GM12878 (cell line): ENCODE measurements around the gene SPINK13.

ENCODE experiments used
- ATF3 ChIP-seq: IDR thresholded peaks from 2 replicates; pipeline ENCODE4 v1.6.1; 2011; ENCODE audit warnings: low read depth, mild to moderate bottlenecking, low read length, moderate library complexity, borderline replicate concordance; ENCODE audit errors: extremely low read depth
- CREM ChIP-seq: IDR thresholded peaks from 2 replicates; pipeline ENCODE4 v1.6.1; 2014; ENCODE audit warnings: antibody characterized with exemption, low read depth
- CTCF ChIP-seq, 3 experiments: IDR thresholded peaks in 2 of 3; conservative IDR thresholded peaks in 1 of 3; 2 replicates each; pipeline ENCODE4 v1.5.1; 2011; ENCODE audit warnings: low read depth in 3 of 3, low read length in 3 of 3, mild to moderate bottlenecking in 3 of 3, control low read depth in 2 of 3, moderate library complexity in 2 of 3, inconsistent platforms in 1 of 3, mixed read lengths in 1 of 3; ENCODE audit not compliant: control insufficient read depth in 2 of 3, insufficient read depth in 1 of 3; ENCODE audit errors: extremely low read depth in 1 of 3
- JUND ChIP-seq: IDR thresholded peaks from 2 replicates; pipeline ENCODE4 v1.6.1; 2012; ENCODE audit warnings: low read depth, mild to moderate bottlenecking, low read length, improper control_type of control experiment, moderate library complexity
- MAX ChIP-seq: IDR thresholded peaks from 2 replicates; pipeline ENCODE4 v1.6.1; 2012; ENCODE audit warnings: low read depth, low read length, improper control_type of control experiment
- NRF1 ChIP-seq: conservative IDR thresholded peaks from 2 replicates; pipeline ENCODE4 v1.6.1; 2011; ENCODE audit warnings: mild to moderate bottlenecking, low read depth, low read length, improper control_type of control experiment
- POLR2A ChIP-seq: IDR thresholded peaks from 2 replicates; pipeline ENCODE4 v1.6.1; 2011; ENCODE audit warnings: low read depth, mild to moderate bottlenecking, low read length
- POLR2AphosphoS2 ChIP-seq: IDR thresholded peaks from 2 replicates; pipeline ENCODE4 v1.6.1; 2011; ENCODE audit warnings: low read depth, mild to moderate bottlenecking, low read length, improper control_type of control experiment, moderate library complexity
- RB1 ChIP-seq: fragments of 450-650 bp; formaldehyde crosslinking; IDR thresholded peaks from 2 replicates; pipeline ENCODE4 v1.6.1; 2017; ENCODE audit warnings: mild to moderate bottlenecking, borderline replicate concordance
- RCOR1 ChIP-seq: conservative IDR thresholded peaks from 2 replicates; pipeline ENCODE4 v1.6.1; 2012; ENCODE audit warnings: low read depth, low read length, improper control_type of control experiment
- REST ChIP-seq: IDR thresholded peaks from 2 replicates; pipeline ENCODE4 v1.6.1; 2012; ENCODE audit warnings: mild to moderate bottlenecking, low read depth, low read length
- SUZ12 ChIP-seq: fragments of 200-600 bp; sonication (generic); IDR thresholded peaks from one replicate; pipeline ENCODE4 v1.6.1; 2018; ENCODE audit warnings: antibody characterized with exemption, mild to moderate bottlenecking; ENCODE audit not compliant: unreplicated experiment

- TF ChIP-seq POLR2A (no peak), RB1 (no peak), CTCF (IDR thresholded peaks at IDR 0.05 in 2 of 3, conservative IDR thresholded peaks at IDR 0.05 in 1 of 3; ENCODE audit: control insufficient read depth in 2 of 3, extremely low read depth in 1 of 3, insufficient read depth in 1 of 3, low read depth in 3 of 3, low read length in 3 of 3) (no peak), POLR2AphosphoS2 (no peak), JUND (no peak), SUZ12 (no peak), CREM (no peak), ATF3 (no peak), RCOR1 (no peak), REST (no peak), MAX (no peak), NRF1 (no peak)
Measured at GRCh38 chr5:148255456-148255855, 13.1 kb upstream of the SPINK13 start.
